OCI-LY7 (cell line): ENCODE data around the gene KRT35. TPM values are rescaled to one million over a fixed set of nuclear protein-coding genes. Genes with fewer than 3 reads are reported as not detected.

Experiments
- BruUV-seq: library from RNA; stranded (reverse); fragments of 400-500 nt; replicated peaks from 2 replicates; lab custom pipeline; 2021; lab: Mats Ljungman, UMichigan
- CTCF ChIA-PET: fragments of 300-600 bp; sonication (Branson Sonifier 250); formaldehyde crosslinking; loops from one replicate; lab custom pipeline; 2022; ENCODE audit warnings: antibody characterized with exemption; ENCODE audit not compliant: unreplicated experiment; lab: Charles Lee
- POLR2A ChIA-PET: fragments of 300-600 bp; sonication (Branson Sonifier 250); formaldehyde crosslinking; loops from one replicate; lab custom pipeline; 2022; ENCODE audit warnings: antibody characterized with exemption; lab: Charles Lee
- DNase-seq: peaks from one replicate; pipeline ENCODE4 v3.0.0-alpha.2; 2015; ENCODE audit warnings: low spot score
- H2AFZ ChIP-seq: fragments of 200-600 bp; sonication (generic), shearing (Covaris generic); 2 replicates; pipeline ENCODE4 v1.6.1; 2014; ENCODE audit warnings: mild to moderate bottlenecking, antibody characterized with exemption, low read length, moderate library complexity
- H3K27ac ChIP-seq: fragments of 200-600 bp; sonication (generic); 2 replicates; pipeline ENCODE4 v1.5.1; 2014; ENCODE audit warnings: mixed run types, low read depth, mild to moderate bottlenecking, moderate library complexity, low read length, inconsistent platforms; ENCODE audit not compliant: poor library complexity, severe bottlenecking
- H3K36me3 ChIP-seq: fragments of 200-600 bp; sonication (generic); 2 replicates; pipeline ENCODE4 v1.6.1; 2014; ENCODE audit warnings: mild to moderate bottlenecking, antibody characterized with exemption, low read length, moderate library complexity, mixed read lengths; ENCODE audit not compliant: insufficient read depth
- H3K4me1 ChIP-seq: fragments of 200-600 bp; sonication (generic); 2 replicates; pipeline ENCODE4 v1.5.1; 2014; ENCODE audit warnings: mild to moderate bottlenecking, low read length; ENCODE audit not compliant: insufficient read depth, poor library complexity, severe bottlenecking
- H3K4me2 ChIP-seq: fragments of 200-600 bp; sonication (generic); 2 replicates; pipeline ENCODE4 v1.6.1; 2014; ENCODE audit warnings: mild to moderate bottlenecking, low read length
- H3K4me3 ChIP-seq: fragments of 200-600 bp; sonication (generic); 2 replicates; pipeline ENCODE4 v1.5.1; 2014; ENCODE audit warnings: mild to moderate bottlenecking, low read depth, low read length; ENCODE audit not compliant: poor library complexity, severe bottlenecking
- H3K79me2 ChIP-seq: fragments of 200-600 bp; sonication (generic); 2 replicates; pipeline ENCODE4 v1.6.1; 2016; ENCODE audit warnings: low read depth, mild to moderate bottlenecking, low read length, moderate library complexity, mixed read lengths; ENCODE audit not compliant: insufficient read depth
- H3K9me2 ChIP-seq: fragments of 200-600 bp; sonication (generic); 2 replicates; pipeline ENCODE4 v1.6.1; 2016; ENCODE audit warnings: mild to moderate bottlenecking, low read length, mixed read lengths; ENCODE audit not compliant: insufficient read depth
- H3K9me3 ChIP-seq: fragments of 200-600 bp; sonication (generic); 2 replicates; pipeline ENCODE4 v1.6.1; 2014; ENCODE audit warnings: mild to moderate bottlenecking, mixed run types, low read length, mixed read lengths
- H4K20me1 ChIP-seq: fragments of 200-600 bp; sonication (generic); 2 replicates; pipeline ENCODE4 v1.6.1; 2014; ENCODE audit warnings: mild to moderate bottlenecking, antibody characterized with exemption, low read length, moderate library complexity, mixed read lengths; ENCODE audit not compliant: insufficient read depth
- CTCF ChIP-seq: fragments of 200-600 bp; sonication (generic); conservative IDR thresholded peaks from 2 replicates; pipeline ENCODE4 v1.5.1; 2014; ENCODE audit warnings: mild to moderate bottlenecking, antibody characterized with exemption, low read length, moderate library complexity, mixed read lengths
- EZH2phosphoT487 ChIP-seq: fragments of 200-600 bp; sonication (generic); IDR thresholded peaks from 2 replicates; pipeline ENCODE4 v1.6.1; 2018; ENCODE audit warnings: low read depth, borderline replicate concordance, mild to moderate bottlenecking, mixed run types, antibody characterized with exemption, low read length, moderate library complexity, mixed read lengths
- intact Hi-C: fragments of 100-400 bp; cut with micrococcal nuclease; formaldehyde crosslinking; loops from one replicate; pipeline ENCODE4 v1.10.0; 2022; ENCODE audit not compliant: unreplicated experiment
- total RNA-seq, 2 experiments: library from RNA; depleted of rRNA in 1 of 2; stranded (reverse); fragments of >200 nt in 1 of 2; shearing (Covaris generic) in 1 of 2; gene quantifications; 2 replicates each; pipeline ENCODE4 v1.2.3, GENCODE V29; 2014 to 2022

Gene KRT35
- total RNA-seq, 2 experiments from 2014 or later, result not detected

DNA sequence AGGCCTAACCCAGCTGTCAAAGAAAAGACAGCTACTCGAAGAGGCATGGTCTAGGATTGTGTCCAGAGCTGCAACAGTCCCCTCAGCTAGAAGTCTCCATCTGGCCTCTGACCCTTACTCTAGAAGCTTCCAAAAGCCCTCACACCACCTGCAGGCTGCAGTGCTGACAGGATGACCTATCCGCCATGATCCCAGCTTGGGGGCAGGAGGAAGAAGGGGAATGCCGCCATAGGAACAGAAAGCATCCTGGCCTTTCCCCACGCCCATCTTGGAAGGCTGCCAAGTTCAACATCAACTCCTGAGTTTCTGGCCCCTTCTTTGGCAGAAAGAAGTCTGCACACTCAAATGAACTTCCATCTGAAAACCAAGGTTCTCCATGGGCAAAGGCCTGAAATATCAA, 11.8 kb upstream of the KRT35 start:
- no peaks in the 10 kb centered on the region for H3K9me2 ChIP-seq
- TF ChIP-seq EZH2phosphoT487 (no peak), CTCF (no peak)
- H3K9me3 ChIP-seq, result no peaks in the 10 kb centered on the region
- H3K4me3 ChIP-seq, result no peak overlapping the region
- DNase-seq, result no peak
- no peaks in the 10 kb centered on the region for H3K79me2 ChIP-seq
- no peaks in the 10 kb centered on the region for H3K4me1 ChIP-seq
- H3K27ac ChIP-seq, result no peak overlapping the region
- H3K4me2 ChIP-seq, result no peak overlapping the region
- no peaks in the 10 kb centered on the region for H3K36me3 ChIP-seq
- POLR2A ChIA-PET, result no interaction called here
- BruUV-seq, result no TSS peak
- intact Hi-C loops, result no loop called here
- no peaks in the 10 kb centered on the region for H4K20me1 ChIP-seq
- CTCF ChIA-PET, result no interaction called here
- H2AFZ ChIP-seq, result no peak overlapping the region

DNA sequence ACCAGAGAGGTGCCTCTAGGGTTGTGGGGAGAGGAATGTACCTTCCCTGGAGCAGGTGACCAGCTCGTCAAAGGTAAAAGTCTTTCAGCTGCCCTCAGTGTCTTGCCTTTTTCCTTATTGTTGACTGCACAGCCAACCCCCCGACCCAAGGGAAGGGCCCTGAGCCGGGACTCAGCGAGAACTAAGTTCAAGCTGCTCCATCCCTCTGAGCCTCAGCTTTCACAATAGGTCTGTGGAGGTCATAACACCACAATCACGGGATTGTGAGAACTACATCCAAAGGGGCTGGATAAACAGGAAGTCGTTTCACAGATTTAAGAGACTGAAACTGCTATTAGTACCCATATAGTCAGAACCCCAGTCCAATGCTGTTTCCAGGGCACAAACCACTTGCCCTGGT, 11.4 kb upstream of the KRT35 start:
- no peaks in the 10 kb centered on the region for H3K79me2 ChIP-seq
- no peak overlapping the region for H2AFZ ChIP-seq
- no peaks in the 10 kb centered on the region for H3K9me2 ChIP-seq
- no TSS peak for BruUV-seq
- no peaks in the 10 kb centered on the region for H3K4me1 ChIP-seq
- H3K9me3 ChIP-seq, result no peaks in the 10 kb centered on the region
- POLR2A ChIA-PET, result no interaction called here
- no peak overlapping the region for H3K4me3 ChIP-seq
- H3K27ac ChIP-seq, result no peak overlapping the region
- H4K20me1 ChIP-seq, result no peaks in the 10 kb centered on the region
- no peak overlapping the region for H3K4me2 ChIP-seq
- no peak for TF ChIP-seq EZH2phosphoT487
- TF ChIP-seq CTCF, result no peak
- CTCF ChIA-PET, result no interaction called here
- DNase-seq, result no peak
- intact Hi-C loops, result no loop called here
- no peaks in the 10 kb centered on the region for H3K36me3 ChIP-seq

- CTCF ChIA-PET, result no interaction called here
- Histone ChIP-seq H3K9me3 (no peaks in the 10 kb centered on the region), H3K4me1 (no peaks in the 10 kb centered on the region), H3K4me2 (no peak overlapping the region), H3K36me3 (no peaks in the 10 kb centered on the region), H2AFZ (no peak overlapping the region), H3K79me2 (no peaks in the 10 kb centered on the region), H3K27ac (no peak overlapping the region), H3K4me3 (no peak overlapping the region), H4K20me1 (no peaks in the 10 kb centered on the region), H3K9me2 (no peaks in the 10 kb centered on the region)
- intact Hi-C loops, result no loop called here
- TF ChIP-seq CTCF, result no peak
- TF ChIP-seq EZH2phosphoT487, result no peak
- POLR2A ChIA-PET, result no interaction called here
- BruUV-seq, result no TSS peak
- no peak for DNase-seq
These were observed 10.5 kb upstream of the KRT35 start for GRCh38 chr17:41491476-41491875.
